Skeletal muscle cell (primary cell): ENCODE data around the gene PTBP2.
A peak's percentile ranks its signal among the peaks of the same experiment; 100 is the strongest.

Experiments
- DNase-seq: peaks from one replicate; pipeline ENCODE4 v3.0.0-alpha.2; 2010; ENCODE audit warnings: low read depth
- H3K4me3 ChIP-seq: 2 replicates; pipeline ENCODE4 v1.5.1; 2011; ENCODE audit warnings: low read depth, mild to moderate bottlenecking, control low read depth, low read length, moderate library complexity

Gene PTBP2

GRCh38 chr1:96721416-96722160 is at the start of gene PTBP2:
Gene PTBP2 (plus strand): TSS chr1:96721784. CDS start chr1:96721865, 81 bp downstream.
- DNase-seq, result no peak
- peak within 1 kb of the TSS; percentile 77 for H3K4me3 ChIP-seq

GRCh38 chr1:96674915-96675314 is 46.7 kb upstream of the PTBP2 start:
- no peak overlapping the region for H3K4me3 ChIP-seq
- no peak for DNase-seq

GRCh38 chr1:96682056-96682455 is 39.5 kb upstream of the PTBP2 start:
- H3K4me3 ChIP-seq, result no peak overlapping the region
- no peak for DNase-seq

GRCh38 chr1:96683931-96684330 is 37.7 kb upstream of the PTBP2 start:
- H3K4me3 ChIP-seq, result no peak overlapping the region
- DNase-seq, result no peak

GRCh38 chr1:96684744-96685143 is 36.8 kb upstream of the PTBP2 start:
- no peak for DNase-seq
- H3K4me3 ChIP-seq, result no peak overlapping the region

GRCh38 chr1:96688767-96689166 is 32.8 kb upstream of the PTBP2 start:
- H3K4me3 ChIP-seq, result no peak overlapping the region
- DNase-seq, result no peak

- no peak overlapping the region for H3K4me3 ChIP-seq
- DNase-seq, result no peak
These were observed 25.6 kb upstream of the PTBP2 start for GRCh38 chr1:96695954-96696353.

GRCh38 chr1:96698342-96698983 is 23.1 kb upstream of the PTBP2 start:
- no peak for DNase-seq
- no peak overlapping the region for H3K4me3 ChIP-seq

GRCh38 chr1:96703186-96703585 is 18.4 kb upstream of the PTBP2 start:
- peak; percentile 64 for DNase-seq
- no peak overlapping the region for H3K4me3 ChIP-seq

GRCh38 chr1:96707023-96707422 is 14.6 kb upstream of the PTBP2 start:
- DNase-seq, result no peak
- no peak overlapping the region for H3K4me3 ChIP-seq

- no peak overlapping the region for H3K4me3 ChIP-seq
These were observed 13.1 kb upstream of the PTBP2 start for GRCh38 chr1:96708482-96708881.

GRCh38 chr1:96710708-96711477 is 10.7 kb upstream of the PTBP2 start:
- DNase-seq, result no peak
- H3K4me3 ChIP-seq, result no peak overlapping the region

More at GRCh38 chr1:96708482-96708881, 13.1 kb upstream of the PTBP2 start:
- DNase-seq, result no peak

- no peak for DNase-seq
- H3K4me3 ChIP-seq, result no peak overlapping the region
These were observed 7.9 kb upstream of the PTBP2 start for GRCh38 chr1:96713649-96714048.

- no peak overlapping the region for H3K4me3 ChIP-seq
- no peak for DNase-seq
These were observed 6.7 kb upstream of the PTBP2 start for GRCh38 chr1:96714881-96715280.

- H3K4me3 ChIP-seq, result no peak overlapping the region
- no peak for DNase-seq
These were observed 6.1 kb upstream of the PTBP2 start for GRCh38 chr1:96715482-96715881.

- no peak for DNase-seq
- peak overlapping the region; percentile 77 for H3K4me3 ChIP-seq
These were observed 550 bp upstream of the PTBP2 start for GRCh38 chr1:96721053-96721415.

- DNase-seq, result no peak
- H3K4me3 ChIP-seq, result peak overlapping the region; percentile 77
These were observed 758 bp downstream of the PTBP2 start for GRCh38 chr1:96722161-96722922.

- DNase-seq, result no peak
- H3K4me3 ChIP-seq, result peak overlapping the region; percentile 77
These were observed 1.4 kb downstream of the PTBP2 start for GRCh38 chr1:96722958-96723357.

GRCh38 chr1:96723377-96723776 is 1.8 kb downstream of the PTBP2 start:
- peak overlapping the region; percentile 77 for H3K4me3 ChIP-seq
- no peak for DNase-seq

GRCh38 chr1:96723936-96724335 is 2.4 kb downstream of the PTBP2 start:
- no peak overlapping the region for H3K4me3 ChIP-seq
- DNase-seq, result no peak
